CD4-positive, alpha-beta T cell treated with Interleukin-4 for 1 hour (primary cell): ENCODE data around the gene RIN3.
A peak's percentile ranks its signal among the peaks of the same experiment; 100 is the strongest.

Source experiments
- DNase-seq, 2 donors: peaks; one replicate each; pipeline ENCODE4 v3.0.0-alpha.2; 2020 to 2022

The RIN3 gene

DNA sequence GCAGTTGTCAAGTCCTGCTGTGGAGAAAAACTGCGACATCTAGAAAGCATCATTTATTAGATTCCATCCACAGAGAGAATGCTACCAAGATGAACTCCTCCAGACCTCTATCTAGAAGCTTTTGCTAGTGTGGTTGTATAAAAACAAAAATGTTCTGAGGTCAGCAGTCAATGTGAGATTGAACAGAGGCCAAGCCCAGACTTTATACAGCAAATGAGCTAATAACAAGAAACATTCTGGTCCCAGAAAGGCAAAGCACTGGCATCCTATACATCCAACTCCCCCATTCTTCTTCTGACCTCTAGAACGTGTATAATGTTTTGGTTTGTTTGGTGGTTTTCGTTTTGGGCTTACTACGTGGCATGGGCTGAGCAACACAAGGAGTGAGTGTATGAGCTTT is 26.7 kb upstream of the RIN3 start:
- DNase-seq = no peak

- no peak for DNase-seq
Measured at GRCh38 chr14:92487513-92488133, 26.0 kb upstream of the RIN3 start.

DNA sequence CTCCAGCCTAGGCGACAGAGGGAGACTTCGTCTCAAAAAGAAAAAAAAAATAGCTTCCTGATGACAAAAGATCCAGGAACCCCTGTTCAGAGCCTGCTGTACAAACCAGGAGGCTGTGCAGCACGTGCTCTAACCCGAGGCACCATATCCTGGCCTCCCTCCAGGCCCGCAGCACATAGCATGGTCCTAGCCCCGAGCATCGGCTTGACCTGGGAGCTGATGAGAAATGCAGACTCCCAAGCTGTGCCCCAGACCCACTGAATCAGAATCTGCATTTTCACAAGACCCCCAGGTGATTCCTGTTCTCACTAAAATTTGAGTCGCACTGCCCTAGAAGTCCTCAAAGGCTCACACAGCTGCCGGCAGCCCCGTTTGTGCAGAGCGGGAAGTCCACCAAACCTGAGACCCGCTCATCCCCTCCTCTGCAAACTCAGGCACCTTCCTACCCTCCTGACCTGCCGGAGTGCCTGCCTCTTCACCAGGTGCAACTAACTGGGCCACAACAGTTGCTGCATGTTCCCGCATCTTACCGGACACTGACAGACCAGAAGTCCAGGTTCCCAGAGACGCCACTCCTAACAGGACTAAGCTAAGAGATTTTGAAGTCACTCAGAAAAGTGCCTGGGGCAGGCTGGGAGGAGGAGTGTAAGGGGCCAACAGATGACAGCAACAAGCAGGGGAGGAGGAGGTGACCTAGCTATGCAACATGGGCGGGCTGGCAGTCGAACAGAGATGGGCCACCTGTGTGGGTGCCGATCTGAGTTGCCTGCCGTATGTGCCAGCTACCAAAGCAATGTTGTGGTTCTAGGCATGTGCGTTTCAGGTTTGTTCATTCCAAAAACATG is 24.0 kb upstream of the RIN3 start:
- no peak for DNase-seq

GRCh38 chr14:92490239-92490959 is 23.2 kb upstream of the RIN3 start:
- no peak for DNase-seq

- no peak for DNase-seq
Measured at GRCh38 chr14:92491782-92492181, 21.8 kb upstream of the RIN3 start.

GRCh38 chr14:92492258-92492657 is 21.3 kb upstream of the RIN3 start:
- DNase-seq = peak in 1 of 2 donors; percentile 64

DNA sequence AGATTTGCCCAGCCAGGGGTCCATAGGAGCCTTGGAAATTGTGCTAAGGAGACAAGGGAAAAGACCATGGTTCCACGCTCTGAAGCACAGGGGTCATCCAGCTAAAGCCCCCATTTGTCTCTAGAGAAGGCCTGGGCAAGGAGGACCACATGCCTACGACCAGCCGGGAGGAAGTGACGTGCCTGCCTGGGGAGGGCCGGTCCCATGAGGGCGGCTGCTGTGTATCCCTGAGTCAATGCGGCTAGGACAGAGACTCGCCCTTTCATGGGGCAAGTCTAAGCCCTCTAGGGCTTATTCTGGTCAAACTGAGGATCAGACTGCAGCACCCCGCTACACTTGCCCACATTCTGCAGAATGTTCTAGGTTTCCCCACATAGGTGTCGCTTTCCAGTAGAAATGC is 20.6 kb upstream of the RIN3 start:
- DNase-seq = no peak

- DNase-seq = no peak
Measured at GRCh38 chr14:92493492-92493891, 20.1 kb upstream of the RIN3 start.

GRCh38 chr14:92494512-92494911 is 19.1 kb upstream of the RIN3 start:
- no peak for DNase-seq

GRCh38 chr14:92495027-92495426 is 18.6 kb upstream of the RIN3 start:
- DNase-seq = peak in 1 of 2 donors; percentile 72

DNA sequence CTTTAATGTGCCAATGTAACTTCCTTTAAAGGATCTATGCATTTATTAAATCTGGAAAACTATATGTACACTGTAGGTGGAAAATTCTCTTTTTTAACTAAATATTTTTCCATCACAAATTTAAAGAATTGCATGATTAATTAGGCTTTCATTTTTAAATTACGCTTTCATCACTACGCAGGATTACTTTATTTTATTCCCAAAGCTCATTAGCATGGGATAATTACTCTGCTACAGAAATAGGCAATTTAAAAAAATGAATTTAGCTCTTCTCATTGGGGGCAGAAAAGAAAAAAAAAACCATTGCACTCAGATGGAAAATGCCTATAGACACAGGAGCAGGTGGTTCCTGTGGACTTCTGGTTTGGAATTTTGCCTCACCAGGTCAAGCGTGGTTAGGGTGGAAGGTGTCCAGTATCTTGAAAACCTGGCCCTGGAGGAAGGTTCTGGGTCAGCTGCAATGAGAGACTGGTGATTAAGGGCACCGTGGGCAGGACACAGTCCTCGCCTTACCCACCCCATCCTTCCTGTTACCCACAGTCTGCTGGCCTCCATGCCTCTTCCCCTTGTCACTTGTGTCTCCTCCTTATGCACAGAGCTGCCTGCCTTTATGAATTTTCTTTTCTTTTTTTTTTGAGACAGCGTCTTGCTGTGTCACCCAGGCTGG is 17.3 kb upstream of the RIN3 start:
- no peak for DNase-seq

GRCh38 chr14:92497391-92497790 is 16.2 kb upstream of the RIN3 start:
- DNase-seq = peak in 1 of 2 donors; percentile 7

DNA sequence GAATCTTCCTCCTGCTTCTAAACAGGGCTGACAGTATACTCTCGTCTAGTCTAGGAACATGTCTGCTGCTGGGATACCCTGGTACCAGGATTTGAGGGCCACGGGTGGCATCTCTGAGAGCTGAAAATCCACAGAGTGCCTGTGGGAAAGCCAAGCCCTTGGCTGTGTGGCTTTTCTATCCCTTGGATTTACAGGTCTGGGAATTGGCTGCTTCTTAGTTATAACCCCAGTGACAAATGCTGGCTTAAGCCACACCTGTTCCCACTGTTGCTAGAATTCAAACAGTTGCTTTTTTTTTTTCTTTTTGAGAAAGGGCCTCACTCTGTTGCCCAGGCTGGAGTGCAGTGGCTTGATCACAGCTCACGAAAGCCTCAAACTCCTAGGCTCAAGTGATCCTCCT is 14.3 kb upstream of the RIN3 start:
- no peak for DNase-seq

DNA sequence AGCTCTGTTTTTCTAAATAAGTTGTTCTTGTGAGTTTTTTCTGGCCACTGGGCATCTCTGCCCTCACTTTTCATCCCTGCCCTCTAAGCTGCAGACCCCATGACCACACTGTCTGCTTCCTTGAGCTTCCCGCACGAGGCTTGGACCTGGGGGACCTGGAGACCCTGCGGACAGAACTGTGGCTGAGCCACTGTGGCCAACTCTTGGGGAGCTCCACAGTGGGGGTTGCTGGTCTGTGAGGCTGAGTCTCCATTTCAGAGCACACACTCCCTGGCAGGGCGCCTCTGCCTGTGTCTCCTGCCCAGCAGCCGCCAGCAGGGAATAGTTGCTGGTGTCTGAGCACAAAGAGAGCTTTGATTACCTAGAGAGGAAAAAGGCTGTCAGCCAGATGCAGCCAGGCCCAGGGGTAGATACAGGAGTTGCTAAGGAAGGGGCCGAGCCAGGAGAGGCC is 13.1 kb upstream of the RIN3 start:
- peak in 1 of 2 donors; percentile 8 for DNase-seq

- DNase-seq = peak in 1 of 2 donors; percentile 1
Measured at GRCh38 chr14:92501891-92502351, 11.7 kb upstream of the RIN3 start.

DNA sequence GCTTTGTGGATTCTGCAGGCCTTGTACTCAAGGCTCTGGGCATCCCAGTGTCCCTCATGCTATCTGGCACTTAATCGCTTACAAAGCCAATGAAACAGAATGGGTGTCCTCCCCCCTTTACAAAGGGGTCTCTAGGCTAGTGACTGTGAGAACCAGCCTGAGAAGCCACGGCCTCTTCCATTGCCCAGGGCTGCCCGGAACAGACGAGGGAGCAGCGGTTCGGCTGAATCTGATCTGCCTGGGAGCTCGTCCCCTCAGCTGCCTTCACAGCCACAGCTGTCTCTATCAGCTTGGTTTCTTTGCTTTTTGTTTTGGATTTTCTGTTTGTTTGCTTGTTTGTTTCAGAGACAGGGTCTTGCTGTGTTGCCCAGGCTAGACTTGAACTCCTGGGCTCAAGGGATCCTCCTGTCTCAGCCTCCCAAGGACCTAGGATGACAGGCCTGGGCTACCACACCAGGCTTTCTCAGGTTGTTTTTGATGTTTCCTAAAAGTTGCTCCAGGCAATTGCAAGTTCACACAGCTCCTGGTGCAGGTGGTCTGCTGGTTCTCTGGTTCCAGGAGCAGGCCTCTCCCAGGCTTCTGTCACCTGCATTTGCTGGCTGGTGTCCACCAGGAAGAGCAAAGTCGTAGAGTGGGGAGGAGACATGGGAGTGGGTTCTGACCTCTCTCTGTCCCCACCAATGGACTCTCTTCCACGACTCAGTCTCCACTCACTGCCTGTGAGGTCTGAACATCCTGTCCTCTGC is 10.9 kb upstream of the RIN3 start:
- DNase-seq = no peak

GRCh38 chr14:92503756-92504491 is 9.7 kb upstream of the RIN3 start:
- no peak for DNase-seq

GRCh38 chr14:92505826-92506225 is 7.8 kb upstream of the RIN3 start:
- no peak for DNase-seq

- no peak for DNase-seq
Measured at GRCh38 chr14:92506231-92506630, 7.3 kb upstream of the RIN3 start.

- DNase-seq = peak in 1 of 2 donors; percentile 50
Measured at GRCh38 chr14:92507174-92507768, 6.3 kb upstream of the RIN3 start.

DNA sequence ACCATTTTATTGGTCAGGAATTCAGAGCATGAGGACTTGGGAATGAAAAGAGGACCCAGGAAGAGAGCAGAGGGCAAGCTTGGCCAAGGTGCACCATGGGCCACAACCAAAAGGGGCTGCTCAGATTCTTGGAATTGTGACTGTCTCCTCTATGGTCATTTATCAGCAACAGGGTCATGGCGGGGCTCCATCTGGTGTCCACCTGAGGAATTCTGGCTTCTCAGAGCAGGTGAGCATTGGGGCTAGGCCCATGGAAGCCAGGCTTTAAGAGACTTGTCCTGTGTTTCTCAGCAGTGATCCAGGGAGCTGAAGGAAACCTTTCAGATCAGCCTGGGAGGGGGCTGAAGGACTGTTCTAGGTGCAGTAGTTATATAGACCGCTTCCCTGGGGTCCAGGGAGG is 2.6 kb upstream of the RIN3 start:
- no peak for DNase-seq
